Mesendoderm (in vitro differentiated cells): Measurements from ENCODE around the gene TNNT3.

ENCODE experiments used
- DNase-seq: peaks from one replicate; pipeline ENCODE4 v3.0.0; 2013
- H2AK5ac ChIP-seq: 2 replicates; pipeline ENCODE4 v1.6.1; 2013; ENCODE audit warnings: low read length, inconsistent platforms
- H2BK120ac ChIP-seq: 2 replicates; pipeline ENCODE4 v1.6.1; 2013; ENCODE audit warnings: low read depth, mild to moderate bottlenecking, low read length, moderate library complexity, mixed read lengths
- H2BK15ac ChIP-seq: replicated peaks from 2 replicates; pipeline ENCODE4 v1.6.1; 2013; ENCODE audit warnings: low read depth, mild to moderate bottlenecking, moderate library complexity
- H2BK5ac ChIP-seq: 2 replicates; pipeline ENCODE4 v1.6.1; 2013; ENCODE audit warnings: low read length, inconsistent platforms
- H3K18ac ChIP-seq: 2 replicates; pipeline ENCODE4 v1.6.1; 2013; ENCODE audit warnings: mild to moderate bottlenecking, low read length, mixed read lengths
- H3K23ac ChIP-seq: one replicate; pipeline ENCODE4 v1.6.1; 2013; ENCODE audit warnings: low read length
- H3K27ac ChIP-seq: 2 replicates; pipeline ENCODE4 v1.5.1; 2013; ENCODE audit warnings: low read depth, mild to moderate bottlenecking, inconsistent platforms, low read length, moderate library complexity
- H3K27me3 ChIP-seq: 2 replicates; pipeline ENCODE4 v1.6.1; 2013; ENCODE audit warnings: low read length, control low read depth, mild to moderate bottlenecking, inconsistent platforms; ENCODE audit not compliant: insufficient read depth, poor library complexity
- H3K36me3 ChIP-seq: 2 replicates; pipeline ENCODE4 v1.6.1; 2013; ENCODE audit warnings: low read length, inconsistent platforms; ENCODE audit not compliant: control insufficient read depth, insufficient read depth
- H3K4ac ChIP-seq: one replicate; pipeline ENCODE4 v1.6.1; 2013; ENCODE audit warnings: low read depth, mild to moderate bottlenecking, low read length, moderate library complexity
- H3K4me1 ChIP-seq: 2 replicates; pipeline ENCODE4 v1.6.1; 2013; ENCODE audit warnings: low read depth, low read length, inconsistent platforms; ENCODE audit not compliant: control insufficient read depth
- H3K4me2 ChIP-seq: 2 replicates; pipeline ENCODE4 v1.6.1; 2013; ENCODE audit warnings: low read length
- H3K4me3 ChIP-seq: 2 replicates; pipeline ENCODE4 v1.5.1; 2013; ENCODE audit warnings: mild to moderate bottlenecking, low read length
- H3K56ac ChIP-seq: one replicate; pipeline ENCODE4 v1.6.1; 2013; ENCODE audit warnings: low read length
- H3K79me1 ChIP-seq: 2 replicates; pipeline ENCODE4 v1.6.1; 2013; ENCODE audit warnings: low read length, inconsistent platforms
- H3K79me2 ChIP-seq: 2 replicates; pipeline ENCODE4 v1.6.1; 2013; ENCODE audit warnings: mild to moderate bottlenecking, low read length; ENCODE audit not compliant: control insufficient read depth, insufficient read depth
- H3K9ac ChIP-seq: 2 replicates; pipeline ENCODE4 v1.6.1; 2013; ENCODE audit warnings: low read length, inconsistent platforms
- H4K5ac ChIP-seq: one replicate; pipeline ENCODE4 v1.6.1; 2013; ENCODE audit warnings: low read length
- H4K8ac ChIP-seq: one replicate; pipeline ENCODE4 v1.6.1; 2013; ENCODE audit warnings: low read depth, mild to moderate bottlenecking, control low read depth, low read length, moderate library complexity
- WGBS: extraction: QIAGEN DNeasy Blood & Tissue Kit; methylation state at CpG from one replicate; pipeline ENCODE4 v1.1.7; 2013; ENCODE audit warnings: low lambda C conversion rate, missing lambda C conversion rate; ENCODE audit not compliant: insufficient coverage; ENCODE audit errors: extremely low coverage; 5-methylcytosine and 5-hydroxymethylcytosine counted together

The TNNT3 gene

GRCh38 chr11:1949922-1950321, 30.4 kb downstream of the TNNT3 start:
- Histone ChIP-seq H3K27me3 (no peaks in the 10 kb centered on the region), H3K18ac (no peak overlapping the region), H2BK15ac (no peak overlapping the region), H3K4ac (no peak overlapping the region), H3K4me1 (no peaks in the 10 kb centered on the region), H2BK5ac (no peak overlapping the region), H3K79me1 (no peaks in the 10 kb centered on the region), H3K79me2 (no peaks in the 10 kb centered on the region), H3K36me3 (no peaks in the 10 kb centered on the region), H3K4me3 (no peak overlapping the region), H3K4me2 (no peak overlapping the region), H2BK120ac (no peak overlapping the region), H3K9ac (no peak overlapping the region), H2AK5ac (no peak overlapping the region), H3K23ac (no peak overlapping the region), H3K56ac (no peak overlapping the region), H3K27ac (no peak overlapping the region), H4K8ac (no peak overlapping the region), H4K5ac (no peak overlapping the region)
- no CpG with 5 or more reads among the region's 15 CpGs for WGBS
- DNase-seq, result no peak

- Histone ChIP-seq H3K27me3 (no peaks in the 10 kb centered on the region), H4K5ac (no peak overlapping the region), H3K27ac (no peak overlapping the region), H3K18ac (no peak overlapping the region), H2AK5ac (no peak overlapping the region), H3K4me2 (no peak overlapping the region), H3K4me1 (no peaks in the 10 kb centered on the region), H3K79me2 (no peaks in the 10 kb centered on the region), H3K4me3 (no peak overlapping the region), H4K8ac (no peak overlapping the region), H3K23ac (no peak overlapping the region), H3K9ac (no peak overlapping the region), H3K79me1 (no peaks in the 10 kb centered on the region), H3K36me3 (no peaks in the 10 kb centered on the region), H2BK15ac (no peak overlapping the region), H2BK5ac (no peak overlapping the region), H3K56ac (no peak overlapping the region), H2BK120ac (no peak overlapping the region), H3K4ac (no peak overlapping the region)
- WGBS, result no CpG with 5 or more reads among the region's 29 CpGs
- DNase-seq, result no peak
Observed at GRCh38 chr11:1952806-1953482, 33.4 kb downstream of the TNNT3 start.

DNA sequence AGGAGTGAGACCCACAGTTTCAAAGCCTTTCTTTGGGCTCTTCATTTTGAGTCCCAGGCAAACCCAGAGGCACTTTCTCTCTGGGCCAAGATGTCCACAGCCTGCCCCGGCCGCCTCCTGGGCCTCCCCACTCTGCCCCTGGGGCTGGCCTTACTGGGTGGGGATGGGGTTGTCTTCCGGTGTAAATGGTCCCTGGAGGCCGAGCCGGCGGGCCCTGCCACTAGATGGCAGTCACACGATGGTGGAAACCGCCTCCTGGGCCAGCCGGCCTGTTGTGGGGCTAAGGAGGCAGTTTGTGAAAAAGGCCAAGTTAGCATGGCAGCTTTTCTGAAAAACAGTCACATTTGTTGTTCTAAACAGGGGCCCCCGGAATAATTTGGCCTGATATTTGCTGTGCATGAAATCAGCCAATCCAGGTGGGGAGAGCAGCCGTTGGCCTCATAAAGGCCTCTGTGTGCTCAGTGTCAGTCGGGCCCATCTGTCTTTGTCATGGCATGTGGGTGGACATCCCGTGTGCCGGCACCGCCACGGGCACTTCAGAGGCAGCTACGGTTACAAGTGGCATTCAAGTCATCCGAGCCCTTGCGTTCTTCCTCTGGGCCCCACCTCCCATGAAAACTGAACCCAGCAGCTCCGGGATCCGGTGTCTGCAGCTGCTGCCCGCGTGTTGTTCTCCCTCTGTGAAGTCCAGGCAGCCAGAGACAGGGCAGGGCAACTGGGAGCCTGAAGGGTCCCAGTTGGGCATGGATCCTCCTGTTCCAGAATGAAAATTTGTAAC, 34.2 kb downstream of the TNNT3 start:
- Histone ChIP-seq H4K5ac (no peak overlapping the region), H3K4me2 (no peak overlapping the region), H2BK5ac (no peak overlapping the region), H3K4me3 (no peak overlapping the region), H3K79me1 (no peaks in the 10 kb centered on the region), H4K8ac (no peak overlapping the region), H3K27me3 (no peaks in the 10 kb centered on the region), H3K27ac (no peak overlapping the region), H3K23ac (no peak overlapping the region), H3K18ac (no peak overlapping the region), H3K79me2 (no peaks in the 10 kb centered on the region), H2AK5ac (no peak overlapping the region), H3K9ac (no peak overlapping the region), H2BK120ac (no peak overlapping the region), H3K4ac (no peak overlapping the region), H3K36me3 (no peaks in the 10 kb centered on the region), H3K56ac (no peak overlapping the region), H2BK15ac (no peak overlapping the region), H3K4me1 (no peaks in the 10 kb centered on the region)
- no CpG with 5 or more reads among the region's 23 CpGs for WGBS
- DNase-seq, result no peak

GRCh38 chr11:1958367-1958766, 38.9 kb downstream of the TNNT3 start:
- Histone ChIP-seq H2AK5ac (no peak overlapping the region), H3K4me2 (no peak overlapping the region), H4K8ac (no peak overlapping the region), H3K56ac (no peak overlapping the region), H3K79me2 (no peaks in the 10 kb centered on the region), H2BK15ac (no peak overlapping the region), H3K27me3 (no peaks in the 10 kb centered on the region), H3K27ac (no peak overlapping the region), H3K79me1 (no peaks in the 10 kb centered on the region), H2BK5ac (no peak overlapping the region), H3K18ac (no peak overlapping the region), H3K9ac (no peak overlapping the region), H3K36me3 (no peaks in the 10 kb centered on the region), H2BK120ac (no peak overlapping the region), H3K4ac (no peak overlapping the region), H3K4me1 (no peaks in the 10 kb centered on the region), H3K4me3 (no peak overlapping the region), H4K5ac (no peak overlapping the region), H3K23ac (no peak overlapping the region)
- no CpG with 5 or more reads among the region's 18 CpGs for WGBS
- DNase-seq, result no peak

DNA sequence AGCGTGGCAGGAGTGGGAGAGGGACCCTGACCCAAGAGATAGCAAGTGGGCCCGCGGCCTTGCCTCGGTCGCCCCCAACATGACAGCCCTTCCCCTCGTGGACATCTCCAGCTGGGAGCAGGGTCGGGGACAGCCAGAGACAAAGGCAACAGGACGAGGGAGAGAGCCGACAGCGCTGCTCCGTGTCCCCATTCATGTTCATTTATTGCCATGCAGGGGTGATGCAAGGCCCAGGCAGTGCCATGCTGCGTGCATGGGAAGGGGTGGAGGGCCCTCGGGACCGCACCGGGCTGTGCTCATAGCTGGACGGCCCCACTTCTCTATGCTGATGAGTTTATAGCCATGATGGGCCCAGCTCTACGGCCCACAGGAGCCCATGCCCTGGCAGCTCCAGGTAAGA, 40.3 kb downstream of the TNNT3 start:
- Histone ChIP-seq H3K4me2 (no peak overlapping the region), H2BK120ac (no peak overlapping the region), H3K18ac (no peak overlapping the region), H3K36me3 (no peaks in the 10 kb centered on the region), H3K9ac (no peak overlapping the region), H3K27ac (no peak overlapping the region), H3K27me3 (no peaks in the 10 kb centered on the region), H3K4me3 (no peak overlapping the region), H4K5ac (no peak overlapping the region), H3K79me2 (no peaks in the 10 kb centered on the region), H4K8ac (no peak overlapping the region), H3K79me1 (no peaks in the 10 kb centered on the region), H3K56ac (no peak overlapping the region), H2BK15ac (no peak overlapping the region), H3K23ac (no peak overlapping the region), H2AK5ac (no peak overlapping the region), H3K4ac (no peak overlapping the region), H3K4me1 (no peaks in the 10 kb centered on the region), H2BK5ac (no peak overlapping the region)
- no peak for DNase-seq
- WGBS, result no CpG with 5 or more reads among the region's 17 CpGs
